K562 (cell line): ENCODE data around the gene ATP2A1. TPM values are rescaled to one million over a fixed set of nuclear protein-coding genes. Genes with fewer than 3 reads are reported as not detected.

Source experiments
- ATF3 ChIP-seq, 2 experiments: fragments of 450-650 bp in 1 of 2; sonication (generic) in 1 of 2; formaldehyde crosslinking in 1 of 2; IDR thresholded peaks in 1 of 2; conservative IDR thresholded peaks in 1 of 2; 2 replicates each; pipeline versions ENCODE4 v1.6.1 to v1.8.1; 2016 to 2023; ENCODE audit warnings: mild to moderate bottlenecking in 2 of 2, moderate library complexity in 2 of 2, inconsistent platforms in 1 of 2, missing genetic modification reagents in 1 of 2
- ATF4 ChIP-seq: fragments of 450-650 bp; formaldehyde crosslinking; IDR thresholded peaks from 2 replicates; pipeline ENCODE4 v1.4.0; 2022; ENCODE audit warnings: mild to moderate bottlenecking, moderate library complexity
- CHD2 ChIP-seq: IDR thresholded peaks from 2 replicates; pipeline ENCODE4 v1.6.1; 2011; ENCODE audit warnings: low read depth, low read length
- CREB3 ChIP-seq: fragments of 450-650 bp; conservative IDR thresholded peaks from 2 replicates; pipeline ENCODE4 v1.6.1; 2016; ENCODE audit warnings: missing genetic modification characterization, low read depth, mild to moderate bottlenecking, missing compliant biosample characterization, moderate library complexity
- EHMT2 ChIP-seq: fragments of 450-650 bp; IDR thresholded peaks from 2 replicates; pipeline ENCODE4 v1.6.1; 2018; ENCODE audit warnings: antibody characterized with exemption
- ESRRA ChIP-seq: fragments of 450-650 bp; IDR thresholded peaks from 2 replicates; pipeline ENCODE4 v1.6.1; 2014; ENCODE audit warnings: low read depth, mild to moderate bottlenecking, moderate library complexity, borderline replicate concordance
- KAT8 ChIP-seq: fragments of 450-650 bp; IDR thresholded peaks from 2 replicates; pipeline ENCODE4 v1.6.1; 2016; ENCODE audit warnings: low read depth, mild to moderate bottlenecking
- L3MBTL2 ChIP-seq: fragments of 450-650 bp; IDR thresholded peaks from 2 replicates; pipeline ENCODE4 v1.6.1; 2016; ENCODE audit warnings: mild to moderate bottlenecking, moderate library complexity
- PREB ChIP-seq: sonication (generic); formaldehyde crosslinking; IDR thresholded peaks from 2 replicates; pipeline ENCODE4 v1.8.1; 2023; ENCODE audit warnings: mild to moderate bottlenecking, missing genetic modification reagents
- SNAPC5 ChIP-seq: fragments of 250-450 bp; sonication (Bioruptor Pico); IDR thresholded peaks from 2 replicates; pipeline ENCODE4 v1.8.0; 2021; ENCODE audit warnings: moderate library complexity, mild to moderate bottlenecking, inconsistent platforms
- TRIM24 ChIP-seq, 2 experiments: fragments of 450-650 bp; IDR thresholded peaks; 2 replicates each; pipeline ENCODE4 v1.6.1; 2016
- VEZF1 ChIP-seq: fragments of 200-800 bp; sonication (Bioruptor generic); IDR thresholded peaks from 2 replicates; pipeline ENCODE4 v1.6.1; 2017; ENCODE audit warnings: missing genetic modification characterization, missing compliant biosample characterization
- ZBTB2 ChIP-seq: fragments of 450-650 bp; IDR thresholded peaks from 2 replicates; pipeline ENCODE4 v1.6.1; 2016; ENCODE audit warnings: antibody characterized with exemption
- ZNF197 ChIP-seq: fragments of 200-800 bp; sonication (Bioruptor generic); IDR thresholded peaks from 2 replicates; pipeline ENCODE4 v1.6.1; 2016; ENCODE audit warnings: low read depth, missing genetic modification characterization, missing compliant biosample characterization
- ZNF24 ChIP-seq: fragments of 450-650 bp; IDR thresholded peaks from 2 replicates; pipeline ENCODE4 v1.6.1; 2016
- ZNF395 ChIP-seq: fragments of 200-800 bp; sonication (Bioruptor generic); IDR thresholded peaks from 2 replicates; pipeline ENCODE4 v1.6.1; 2017; ENCODE audit warnings: missing genetic modification characterization, missing compliant biosample characterization
- ZNF561 ChIP-seq: fragments of 450-650 bp; formaldehyde crosslinking; conservative IDR thresholded peaks from 2 replicates; pipeline ENCODE4 v1.4.0; 2020; ENCODE audit warnings: mild to moderate bottlenecking, moderate library complexity
- polyA plus RNA-seq, 8 experiments: library from polyadenylated mRNA; depleted of rRNA in 4 of 8; stranded (reverse) in 5 of 8; unstranded in 3 of 8; fragments of >200 nt; fragmentation: Nextera tagmentation in 2 of 8; fragmentation: Illumina TruSeq in 1 of 8; extraction: Ambion mirVana in 2 of 8; extraction: Trizol in 1 of 8; gene quantifications; 2 replicates each; pipeline versions ENCODE4 v1.2.1 to v1.2.3, GENCODE V29; 2011 to 2014; ENCODE audit warnings: inconsistent platforms in 1 of 8, missing spikeins in 1 of 8
- total RNA-seq, 7 experiments: library from RNA; depleted of rRNA in 6 of 7; stranded (reverse); fragments of >200 nt in 6 of 7; fragmentation: Illumina TruSeq in 2 of 7; extraction: Trizol in 2 of 7; gene quantifications; 2 replicates each; pipeline versions ENCODE4 v1.2.1 to v1.2.3, GENCODE V29; 2011 to 2021; ENCODE audit warnings: low replicate concordance in 1 of 7

The ATP2A1 gene
- total and polyA plus RNA-seq, 9 of the 15 experiments (the other 6 are each of a cell fraction or from before 2014, with no cell fraction given): 0.25 to 2.6 (median 0.65) TPM

GRCh38 chr16:28950648-28951409, 72.5 kb downstream of the ATP2A1 start, which contains the start of gene NFATC2IP (continued):
- TF ChIP-seq ATF4 (no peak), ZNF561 (CRISPR knock-in tag) (no peak), ATF3 (IDR thresholded peaks at IDR 0.05) (no peak), ATF3 (CRISPR knock-in tag; conservative IDR thresholded peaks at IDR 0.05) (peak; percentile 59; the same call in 1 of the 2 replicates), CREB3 (tag) (no peak), EHMT2 (no peak), ESRRA (no peak), ZBTB2 (no peak), TRIM24 (IDR thresholded peaks at IDR 0.05) (no peak), VEZF1 (CRISPR knock-in tag) (peak; percentile 56), SNAPC5 (CRISPR knock-in tag) (no peak), L3MBTL2 (peak; percentile 78), ZNF197 (CRISPR knock-in tag) (no peak), CHD2 (peak; percentile 89), ZNF24 (no peak), KAT8 (no peak), ZNF395 (CRISPR knock-in tag) (no peak), PREB (CRISPR knock-in tag) (no peak)
